HG03025 (cell line): ENCODE results near the gene HYCC1.

Experiments
- ATAC-seq: cut with Tn5 transposase; IDR thresholded peaks from one replicate; pipeline ENCODE4 v1.9.1; 2021; ENCODE audit warnings: mild to moderate bottlenecking, moderate library complexity; ENCODE audit not compliant: unreplicated experiment, low FRiP score

The HYCC1 gene

DNA sequence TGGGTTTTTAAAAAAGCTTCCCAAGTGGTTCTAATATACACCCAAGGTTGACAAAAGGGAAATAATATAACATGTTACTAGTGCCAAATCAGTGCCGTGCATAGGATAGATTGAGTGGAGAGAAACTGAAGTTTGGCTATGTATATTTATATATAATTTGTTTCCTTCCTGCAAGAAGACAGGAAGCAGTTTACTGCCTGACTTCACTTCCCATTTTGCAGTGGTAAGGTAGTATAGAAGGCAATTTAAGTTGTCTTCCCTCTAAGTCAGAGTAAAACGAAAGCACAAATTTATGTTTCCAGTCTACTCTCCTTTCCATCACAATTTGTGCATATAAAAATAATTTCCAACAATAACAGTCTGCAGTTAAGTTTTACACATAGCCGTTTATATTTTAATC is 3.4 kb upstream of the HYCC1 start:
- no peak for ATAC-seq

DNA sequence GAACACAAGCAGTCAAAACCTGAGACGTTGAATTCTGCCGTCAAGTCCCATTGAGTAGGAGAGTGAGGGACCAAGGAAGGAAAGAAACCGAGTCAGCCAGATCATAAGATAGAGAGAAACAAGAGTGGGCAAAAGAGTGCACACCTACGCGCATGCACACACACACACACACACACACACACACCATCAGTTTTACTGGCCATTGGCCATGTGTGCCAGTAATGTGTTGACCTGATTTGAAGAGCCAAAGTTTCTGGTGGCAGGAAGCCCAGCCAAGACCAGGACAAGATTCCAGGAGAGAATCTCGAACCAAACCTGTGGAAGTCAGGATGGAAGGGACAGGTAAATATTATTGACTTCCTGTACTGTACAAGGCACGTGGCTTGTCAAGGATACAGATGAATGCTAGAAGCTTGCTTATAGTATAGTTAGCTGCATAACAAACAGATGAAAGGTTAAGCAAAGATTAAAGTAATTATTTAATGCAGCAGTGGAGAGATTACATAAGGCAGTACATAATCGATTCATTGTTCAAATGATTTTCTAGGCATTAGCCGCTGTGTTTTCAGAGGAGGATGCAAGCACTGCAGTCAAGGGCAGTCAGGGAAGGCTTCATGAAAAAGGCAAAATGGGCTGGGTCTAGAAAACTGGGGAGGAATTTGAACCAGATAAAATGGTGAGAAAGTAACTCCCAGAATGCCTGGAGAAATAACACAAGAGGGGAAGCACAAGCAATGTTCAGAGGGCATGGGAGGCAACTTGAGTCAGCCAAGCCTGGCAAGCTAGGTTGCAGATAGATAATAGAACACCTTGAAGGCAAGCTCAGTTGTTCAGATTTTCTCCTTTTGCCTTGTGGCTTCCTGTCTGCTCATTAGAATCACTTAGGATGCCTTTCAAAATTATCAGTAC is 2.7 kb upstream of the HYCC1 start:
- ATAC-seq: no peak

DNA sequence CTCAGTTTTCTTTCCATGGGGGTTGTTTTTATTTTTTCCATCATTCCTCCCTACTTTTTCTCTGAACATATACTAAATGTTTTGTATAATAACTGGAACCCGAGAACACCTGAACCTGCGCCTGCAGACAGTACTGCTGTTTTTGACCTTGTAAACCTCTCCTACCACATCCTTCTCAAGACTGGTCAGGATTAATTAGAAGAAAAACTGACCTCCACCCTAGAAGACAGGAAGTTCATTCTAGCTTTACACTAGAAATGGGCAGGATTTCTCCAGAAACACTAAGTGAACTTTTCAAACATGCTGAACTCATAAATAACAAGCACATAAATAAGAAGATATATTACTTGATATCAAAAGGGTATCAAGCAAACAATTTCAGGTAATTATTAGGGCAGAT is 751 bp upstream of the HYCC1 start:
- no peak for ATAC-seq

DNA sequence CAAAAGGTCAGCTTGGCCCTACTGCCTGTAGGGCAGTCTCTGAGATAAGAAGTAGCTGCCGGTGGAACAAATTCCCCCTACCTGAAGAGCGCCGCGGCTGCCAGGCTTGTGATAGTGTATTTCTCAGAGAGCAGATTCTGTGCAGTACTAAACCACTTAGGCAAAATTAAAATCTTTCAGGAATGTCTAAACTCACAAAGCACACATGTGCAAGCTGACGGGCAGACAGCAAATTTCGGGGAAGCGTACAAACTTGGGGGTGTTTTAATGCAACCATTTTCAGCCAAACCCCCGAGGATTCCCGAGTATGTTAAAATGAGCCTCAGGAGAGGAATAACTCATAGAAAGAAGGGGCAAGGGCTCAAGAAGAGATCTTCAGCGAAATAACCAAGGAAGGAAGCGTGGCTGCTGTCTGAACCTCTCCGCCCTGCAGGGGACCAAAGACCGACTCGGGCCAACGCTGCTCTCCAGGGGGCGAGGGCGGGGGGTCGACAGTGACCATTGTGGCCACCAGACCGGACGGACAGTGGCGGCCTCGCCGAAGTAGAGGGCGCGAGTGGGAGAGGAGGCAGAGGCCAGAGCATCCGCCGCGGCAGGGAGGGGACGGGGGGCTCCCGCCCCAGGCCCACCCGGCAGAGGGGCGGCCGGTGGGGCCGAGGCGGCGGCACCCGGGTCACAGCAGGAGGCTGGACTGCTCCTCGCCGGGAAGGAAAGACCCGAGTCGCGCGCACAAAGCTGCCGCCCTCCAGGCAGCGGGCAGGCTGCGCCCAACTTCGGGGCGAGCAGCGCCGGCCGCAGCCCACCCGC is 819 bp downstream of the HYCC1 start:
- peak; percentile 10 for ATAC-seq

DNA sequence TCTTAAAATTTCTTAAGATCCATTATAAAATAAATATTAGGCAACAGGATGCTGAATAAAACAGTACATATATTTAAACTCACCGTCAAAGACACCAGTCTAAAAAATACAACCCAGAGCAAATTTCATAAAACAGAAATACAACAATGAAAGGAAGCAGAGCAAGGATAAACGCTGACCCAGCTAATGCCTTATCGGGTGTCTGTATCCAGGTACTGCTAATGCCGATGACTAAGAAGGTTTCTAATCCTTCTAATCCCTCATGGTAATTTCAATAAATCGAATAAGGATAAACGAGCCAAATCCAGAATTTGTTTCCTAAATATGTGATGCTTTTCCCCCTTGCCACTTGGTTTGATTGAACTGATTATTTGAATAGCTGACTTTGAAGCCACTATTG is 1.7 kb downstream of the HYCC1 start:
- ATAC-seq: no peak

DNA sequence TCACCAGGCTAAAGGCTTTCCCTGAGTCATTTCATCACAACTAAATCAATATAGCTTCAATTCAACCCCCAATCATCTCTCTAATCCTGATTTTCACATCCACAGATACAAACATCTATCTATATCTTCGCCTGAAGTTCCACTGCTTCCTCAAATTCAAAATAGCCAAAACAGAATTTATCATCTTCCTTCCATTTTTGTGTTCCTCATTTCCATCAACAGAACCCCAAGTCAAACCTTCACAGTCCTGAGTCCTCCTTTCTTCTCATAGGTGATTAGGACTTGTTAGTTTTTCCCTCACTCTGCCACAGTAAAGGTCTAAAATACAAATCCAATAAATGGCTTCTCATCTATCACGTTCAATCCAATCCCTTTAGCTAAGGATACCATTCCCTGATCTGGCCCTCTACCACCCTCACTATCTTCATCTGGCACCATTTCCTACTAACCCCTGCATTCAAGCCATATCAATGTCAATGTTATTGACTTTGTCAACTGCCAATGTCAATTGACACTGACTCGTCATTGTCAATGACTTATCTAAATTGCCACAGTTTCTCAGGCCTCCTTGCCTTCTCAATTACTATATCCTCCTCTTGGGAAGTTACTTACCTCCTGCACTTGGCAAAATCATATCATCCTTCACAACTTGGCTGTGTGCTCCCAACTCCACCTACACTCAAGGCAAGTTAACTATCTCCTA is 2.6 kb downstream of the HYCC1 start:
- no peak for ATAC-seq

DNA sequence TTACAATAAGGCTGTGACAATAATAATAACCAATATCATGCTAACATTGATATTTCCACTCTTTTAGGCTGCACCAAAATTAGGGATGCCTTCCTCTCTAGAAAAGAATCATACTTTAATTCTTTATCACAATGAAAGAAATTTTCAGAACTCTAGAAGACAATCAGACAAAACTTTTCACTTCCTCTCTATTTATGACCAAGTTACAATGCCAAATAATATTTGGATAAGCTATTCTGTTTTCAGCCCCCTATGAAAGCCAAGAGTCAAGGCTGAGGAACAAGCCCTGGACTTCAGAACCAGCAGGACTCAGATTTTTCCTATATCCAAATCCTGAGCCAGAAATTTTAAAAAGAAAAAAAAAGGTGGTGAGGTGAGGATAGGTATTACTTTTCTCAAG is 4.6 kb downstream of the HYCC1 start:
- ATAC-seq: no peak

DNA sequence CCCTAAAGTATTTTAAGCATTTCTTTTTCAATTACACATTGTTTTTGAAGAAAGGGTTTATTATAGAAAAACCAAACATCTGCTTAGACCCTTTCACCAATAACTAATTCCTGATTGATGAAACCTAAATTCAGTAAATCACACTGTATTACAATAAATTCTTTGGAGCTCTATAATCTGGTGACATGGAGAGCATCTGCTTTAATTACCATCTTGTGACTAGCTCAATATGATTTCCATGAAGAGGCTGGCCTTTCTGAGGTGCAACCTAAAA is 9.7 kb downstream of the HYCC1 start:
- ATAC-seq: no peak

DNA sequence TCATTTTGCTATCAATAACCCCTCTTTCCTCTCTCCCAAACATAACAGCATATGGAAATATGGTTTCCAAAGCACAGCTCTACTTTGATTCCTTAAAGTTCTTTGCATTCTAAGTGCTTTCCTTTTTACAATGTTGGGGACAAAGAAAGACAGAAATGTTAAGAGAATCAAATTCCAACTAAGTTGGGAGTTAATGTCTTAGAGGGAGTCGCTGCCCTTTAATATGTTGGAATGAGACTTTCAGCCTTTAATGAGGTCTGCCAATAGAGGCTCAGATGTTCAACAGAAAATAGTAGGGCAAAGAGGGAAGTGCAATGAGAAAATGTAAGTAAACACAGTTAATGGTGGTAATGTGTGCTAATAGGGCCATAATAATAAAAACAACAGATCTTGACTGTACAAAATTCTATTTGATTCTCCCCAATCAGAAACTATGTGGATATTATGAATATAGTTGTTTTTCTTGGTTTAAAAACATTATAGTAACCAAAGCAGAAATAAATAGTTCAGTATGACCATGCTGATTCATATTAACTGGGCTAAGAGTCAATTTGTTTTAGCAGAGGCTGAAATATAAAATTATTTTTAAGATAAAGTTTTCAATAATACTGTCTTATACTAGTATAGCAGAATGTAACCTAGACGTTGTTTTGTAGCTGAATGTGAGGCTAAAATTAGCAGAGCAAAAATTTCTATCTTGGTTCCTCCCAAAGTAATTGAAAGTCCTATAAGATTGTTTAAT is 10.3 kb downstream of the HYCC1 start:
- ATAC-seq: no peak

DNA sequence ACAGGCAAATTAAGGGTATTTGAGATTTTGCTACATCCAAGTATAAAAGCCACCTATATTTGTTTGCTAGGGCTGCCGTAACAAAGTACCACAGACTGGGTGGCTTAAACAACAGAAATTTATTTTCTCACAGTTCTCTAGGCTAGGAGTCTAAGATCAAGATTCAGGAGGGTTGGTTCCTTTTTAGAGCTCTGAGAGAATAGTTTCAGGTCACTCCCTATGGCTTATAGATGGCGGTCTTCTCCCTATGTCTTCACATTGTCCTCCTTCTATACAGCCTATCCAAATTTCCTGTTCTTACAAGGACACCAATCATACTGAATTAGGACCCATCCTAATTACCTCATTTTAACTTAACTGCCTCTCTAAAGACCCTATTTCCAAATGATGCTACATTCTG is 11.2 kb downstream of the HYCC1 start:
- ATAC-seq: no peak

DNA sequence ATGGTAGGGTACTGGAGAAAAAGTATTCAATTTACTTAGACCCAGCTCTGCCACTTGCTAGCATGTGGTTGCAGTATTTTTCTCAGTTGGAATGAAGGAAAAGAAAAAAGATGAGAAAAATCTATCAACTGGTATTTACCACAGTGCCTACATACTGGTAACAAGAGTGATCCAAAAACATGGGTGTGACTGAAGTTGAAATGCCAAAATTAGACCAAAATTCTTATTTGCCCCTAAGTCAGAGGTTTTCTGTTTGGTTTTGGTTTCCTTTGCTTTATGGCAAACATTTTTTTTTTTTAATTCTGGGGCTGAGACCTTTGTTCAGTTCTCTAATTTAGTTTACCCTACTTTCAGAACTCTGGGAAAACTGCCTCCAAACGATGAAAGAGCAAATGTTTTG is 12.3 kb downstream of the HYCC1 start:
- no peak for ATAC-seq

DNA sequence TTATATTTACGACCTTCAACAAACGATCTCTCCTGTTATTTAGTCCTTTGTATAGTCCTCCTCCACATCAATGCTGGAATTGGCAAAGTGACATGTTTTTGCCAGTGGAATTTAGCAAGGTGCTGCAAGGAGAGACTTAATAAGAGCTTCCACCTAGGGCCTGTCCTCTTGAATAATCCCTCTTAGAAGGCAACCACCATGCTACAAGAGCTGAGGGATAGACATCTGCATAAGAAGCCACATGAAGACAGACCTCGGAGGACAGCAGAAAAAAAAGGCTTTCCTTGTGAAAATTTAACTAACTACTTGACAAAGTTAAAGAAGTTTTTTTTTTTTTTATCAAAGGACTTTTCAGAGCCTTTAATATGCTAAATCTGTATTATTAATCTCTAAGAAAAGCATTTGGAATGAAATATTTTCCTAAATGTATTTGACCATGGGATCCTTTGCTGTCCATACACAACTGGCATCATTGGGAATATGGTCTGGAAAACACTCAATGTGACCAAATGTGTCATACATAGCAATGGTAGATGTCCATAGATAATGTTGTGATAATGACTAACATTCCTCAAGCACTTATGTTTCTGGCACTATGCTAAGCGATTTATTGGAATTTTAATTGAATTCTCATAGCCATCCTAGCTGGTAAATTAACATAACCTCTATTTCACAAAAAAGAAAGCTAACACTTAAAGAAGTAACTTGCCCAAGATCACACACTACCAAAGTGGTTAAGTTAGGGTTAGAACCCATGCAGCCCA is 13.2 kb downstream of the HYCC1 start:
- no peak for ATAC-seq

DNA sequence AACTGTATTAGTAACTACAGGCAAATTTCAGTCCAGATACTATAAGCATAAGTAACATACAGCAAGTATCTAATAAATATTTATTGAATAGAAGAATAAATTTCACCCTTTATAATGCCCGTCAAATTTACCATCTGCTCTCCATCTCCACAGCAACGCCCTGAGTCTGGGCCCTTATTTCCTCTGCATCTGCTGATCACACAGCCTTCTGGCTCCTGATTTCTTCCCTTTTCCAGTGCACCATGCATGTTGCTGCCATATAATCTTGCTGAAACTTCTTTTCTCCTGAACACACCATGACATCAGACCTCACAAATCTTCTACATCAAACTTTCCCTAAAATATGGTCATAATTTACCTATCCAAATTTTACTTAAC is 15.4 kb downstream of the HYCC1 start:
- no peak for ATAC-seq

DNA sequence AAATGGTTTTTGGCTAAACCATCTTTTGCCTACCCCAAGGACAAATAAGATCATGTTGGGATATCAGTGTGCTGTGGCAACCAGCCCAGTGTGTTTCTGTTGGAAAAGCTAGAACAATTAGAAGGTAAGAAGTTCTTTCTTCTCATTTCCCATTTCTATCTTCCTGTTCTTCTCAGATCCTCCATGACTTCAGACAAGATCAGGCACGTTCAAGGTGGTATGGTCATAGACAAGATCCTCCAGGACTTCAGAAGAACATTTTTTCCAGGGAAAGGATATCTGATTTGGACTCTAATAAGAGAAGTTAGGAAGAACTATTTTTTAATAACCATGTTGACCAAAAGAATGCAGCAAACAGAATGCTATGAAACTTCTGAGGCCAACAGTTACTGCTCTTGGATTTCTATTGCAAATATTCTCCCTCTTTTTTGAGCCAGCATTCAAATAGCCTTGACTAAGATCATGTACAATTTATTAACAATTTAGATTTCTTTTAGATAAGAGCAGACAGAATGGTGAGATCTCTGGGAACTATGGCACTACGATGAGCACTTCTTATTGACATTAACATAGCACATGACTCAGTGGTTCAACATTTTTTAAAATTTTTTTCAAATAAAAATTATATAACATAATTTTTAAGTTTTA is 15.9 kb downstream of the HYCC1 start:
- no peak for ATAC-seq

DNA sequence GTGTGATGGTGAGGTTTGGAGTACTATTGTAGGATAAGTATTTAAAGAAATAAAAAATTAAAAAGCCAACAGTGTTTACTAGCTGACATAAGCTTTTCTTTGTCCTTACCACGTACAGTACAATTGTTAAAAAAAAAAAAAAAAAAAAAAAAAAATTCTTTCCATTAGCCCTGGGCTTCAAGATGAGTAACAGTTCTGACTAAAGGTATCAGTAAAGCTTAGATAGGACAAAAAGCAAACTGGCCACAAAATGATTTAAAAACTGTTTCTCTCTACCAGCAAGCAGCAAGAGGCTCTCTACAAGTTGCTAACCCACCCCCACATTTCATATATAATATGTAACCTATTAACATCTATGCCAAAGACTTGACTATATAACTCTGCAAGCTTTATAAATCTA is 17.5 kb downstream of the HYCC1 start:
- no peak for ATAC-seq

DNA sequence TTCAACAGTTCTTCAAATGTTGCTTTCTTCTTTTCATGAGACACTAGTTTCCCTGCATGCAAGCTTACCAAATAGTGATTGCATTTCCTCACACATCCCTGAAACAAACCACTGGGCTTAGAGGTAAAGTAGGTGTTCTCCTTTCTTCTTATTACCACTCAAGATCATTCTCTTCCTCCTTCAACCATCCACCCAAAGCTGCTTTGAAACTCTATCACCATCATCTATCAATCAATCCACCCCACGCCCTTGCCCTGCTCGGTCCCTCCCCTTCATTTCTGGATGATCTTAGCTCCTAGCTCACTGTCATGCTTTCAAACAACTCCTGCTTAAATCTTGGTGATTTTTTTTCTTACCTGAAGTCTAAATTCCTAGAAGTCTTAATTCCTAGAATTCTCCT is 18.9 kb downstream of the HYCC1 start:
- ATAC-seq: no peak

DNA sequence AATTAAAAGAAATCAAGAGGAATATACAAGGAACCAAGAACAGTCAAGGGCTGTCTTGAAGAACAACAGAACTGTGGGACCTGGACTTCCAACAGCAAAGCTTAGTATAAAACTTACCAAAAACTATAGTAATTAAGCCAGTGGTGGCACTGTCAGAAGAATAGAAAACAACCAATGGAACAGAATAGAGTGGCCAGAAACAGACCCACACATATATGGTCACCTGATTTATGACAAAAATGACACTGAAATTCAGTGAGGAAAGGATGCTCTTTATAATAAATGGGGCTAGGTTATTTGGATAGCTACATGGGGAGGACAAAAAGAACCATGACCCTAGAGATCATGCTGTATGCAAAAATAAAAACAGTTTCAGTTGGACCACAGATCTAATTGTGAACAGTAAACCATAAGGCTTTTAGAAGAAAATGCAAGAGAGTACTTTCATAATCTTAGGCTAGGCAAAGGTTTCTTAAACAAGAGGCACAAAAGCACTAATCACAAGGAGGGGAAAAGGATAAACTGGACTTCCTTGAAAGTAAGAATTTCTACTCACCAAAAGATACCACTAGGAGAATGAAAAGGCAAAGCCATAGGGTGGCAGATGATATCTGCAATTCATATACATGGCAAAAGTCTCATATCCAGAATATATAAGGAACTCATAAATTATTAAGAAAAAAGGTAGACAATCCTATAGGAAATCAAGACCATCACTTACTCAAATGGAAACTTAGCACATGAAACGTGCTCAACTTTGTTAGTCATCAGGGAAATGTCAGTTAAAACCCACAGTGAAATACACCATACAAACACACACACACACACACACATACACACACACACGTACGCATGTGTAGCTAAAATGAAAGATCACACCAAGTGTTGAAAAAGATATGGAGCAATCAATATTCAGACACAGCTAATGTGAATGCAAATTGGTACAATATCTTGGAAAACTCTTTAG is 20.8 kb downstream of the HYCC1 start:
- ATAC-seq: peak; percentile 76

DNA sequence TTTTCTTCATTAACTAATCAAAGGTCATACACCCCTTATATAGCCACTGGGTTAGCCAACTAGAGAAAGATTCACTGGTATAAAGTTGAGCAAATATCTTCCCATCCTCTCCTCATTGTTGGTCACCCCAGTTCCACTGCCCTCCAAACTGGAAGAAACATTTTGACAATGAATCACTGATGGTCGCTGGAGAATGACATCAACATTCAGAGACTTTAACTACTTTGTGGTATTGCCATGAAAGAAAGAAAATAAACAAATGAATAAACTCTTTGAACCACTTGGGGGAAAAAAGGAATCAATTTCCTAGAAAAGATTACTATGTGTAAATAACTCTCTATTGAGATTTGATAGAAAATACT is 23.4 kb downstream of the HYCC1 start:
- no peak for ATAC-seq
